HFF-Myc (cell line): ENCODE data around the gene RASD1.

ENCODE experiments used
- DNase-seq: peaks from one replicate; pipeline ENCODE4 v3.0.0-alpha.2; 2011; ENCODE audit warnings: low read depth; ENCODE audit errors: extremely low read depth
- H3K4me3 ChIP-seq: replicated peaks from 2 replicates; pipeline ENCODE4 v1.5.1; 2011; ENCODE audit warnings: low read depth, mild to moderate bottlenecking, control low read depth, low read length
- TF ChIP-seq, protein P1 (sequence below): IDR thresholded peaks from 2 replicates; pipeline ENCODE4 v1.5.1; 2012; ENCODE audit warnings: mild to moderate bottlenecking, low read depth, low read length, control low read depth; ENCODE audit errors: missing control alignments

The RASD1 gene

DNA sequence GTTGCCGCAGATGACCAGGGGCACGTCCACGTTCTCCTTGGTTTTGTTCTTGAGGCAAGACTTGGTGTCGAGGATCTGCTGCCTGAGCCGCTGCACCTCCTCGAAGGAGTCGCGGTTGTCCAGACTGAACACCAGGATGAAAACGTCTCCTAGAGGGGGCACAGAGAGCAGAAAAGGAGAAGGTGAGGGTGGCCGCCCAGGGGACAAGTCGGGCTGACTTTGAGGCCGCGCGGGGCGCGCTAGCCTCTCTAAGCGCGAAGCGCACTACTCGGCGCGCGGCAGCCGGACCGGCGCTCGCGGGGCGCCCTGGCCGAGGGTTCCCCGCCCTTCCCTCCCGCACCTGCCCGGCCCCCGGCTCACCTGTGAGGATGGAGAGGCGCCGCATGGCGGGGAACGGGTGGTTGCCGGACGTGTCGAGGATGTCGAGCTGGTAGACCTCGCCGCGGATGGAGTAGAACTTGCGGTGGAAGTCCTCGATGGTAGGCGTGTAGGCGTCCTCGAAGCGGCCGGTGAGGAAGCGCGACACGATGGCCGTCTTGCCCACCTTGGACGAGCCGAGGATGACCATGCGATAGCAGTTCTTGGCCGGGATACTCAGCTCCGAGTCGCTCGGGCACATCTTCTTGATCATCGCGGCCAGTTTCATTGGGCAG lies 533 bp downstream of the RASD1 start:
- TF ChIP-seq, protein P1, sequence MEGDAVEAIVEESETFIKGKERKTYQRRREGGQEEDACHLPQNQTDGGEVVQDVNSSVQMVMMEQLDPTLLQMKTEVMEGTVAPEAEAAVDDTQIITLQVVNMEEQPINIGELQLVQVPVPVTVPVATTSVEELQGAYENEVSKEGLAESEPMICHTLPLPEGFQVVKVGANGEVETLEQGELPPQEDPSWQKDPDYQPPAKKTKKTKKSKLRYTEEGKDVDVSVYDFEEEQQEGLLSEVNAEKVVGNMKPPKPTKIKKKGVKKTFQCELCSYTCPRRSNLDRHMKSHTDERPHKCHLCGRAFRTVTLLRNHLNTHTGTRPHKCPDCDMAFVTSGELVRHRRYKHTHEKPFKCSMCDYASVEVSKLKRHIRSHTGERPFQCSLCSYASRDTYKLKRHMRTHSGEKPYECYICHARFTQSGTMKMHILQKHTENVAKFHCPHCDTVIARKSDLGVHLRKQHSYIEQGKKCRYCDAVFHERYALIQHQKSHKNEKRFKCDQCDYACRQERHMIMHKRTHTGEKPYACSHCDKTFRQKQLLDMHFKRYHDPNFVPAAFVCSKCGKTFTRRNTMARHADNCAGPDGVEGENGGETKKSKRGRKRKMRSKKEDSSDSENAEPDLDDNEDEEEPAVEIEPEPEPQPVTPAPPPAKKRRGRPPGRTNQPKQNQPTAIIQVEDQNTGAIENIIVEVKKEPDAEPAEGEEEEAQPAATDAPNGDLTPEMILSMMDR = no peak
- DNase-seq = no peak
- peak overlapping the region; percentile 49 for H3K4me3 ChIP-seq

DNA sequence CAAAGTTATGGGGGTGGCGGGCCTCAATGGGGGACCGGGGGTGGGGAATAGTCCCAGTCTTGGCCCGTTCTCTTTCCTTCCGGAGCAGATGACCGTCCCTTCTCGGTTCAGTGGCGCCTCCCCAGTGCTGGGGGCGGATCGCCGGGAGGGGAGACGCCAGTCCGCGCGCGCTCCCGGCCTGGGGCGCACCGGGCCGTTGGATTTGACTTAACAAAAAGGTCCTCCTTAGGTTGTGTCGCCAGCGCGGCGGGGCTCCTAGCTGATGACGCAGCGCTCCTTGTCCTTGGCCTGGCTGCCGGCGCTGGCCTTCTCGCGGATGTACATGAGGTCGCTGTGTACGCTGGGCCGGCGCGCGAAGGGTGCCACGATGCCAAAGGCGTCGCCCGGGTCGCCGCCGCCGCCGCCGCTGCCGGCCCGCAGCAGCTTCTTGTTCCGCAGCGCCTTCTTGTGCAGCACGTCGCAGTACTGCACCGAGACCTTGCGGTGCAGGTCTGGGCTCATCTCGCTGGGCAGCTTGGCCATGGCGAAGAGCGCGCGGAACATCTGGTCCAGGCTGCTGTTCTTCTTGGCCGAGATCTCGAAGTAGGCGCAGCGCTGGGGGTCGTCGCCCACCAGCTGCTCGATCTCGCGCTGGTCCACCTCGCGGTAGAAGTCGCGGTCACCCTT lies 1.2 kb downstream of the RASD1 start:
- TF ChIP-seq, protein P1 = no peak
- H3K4me3 ChIP-seq = peak overlapping the region; percentile 49
- DNase-seq = no peak

DNA sequence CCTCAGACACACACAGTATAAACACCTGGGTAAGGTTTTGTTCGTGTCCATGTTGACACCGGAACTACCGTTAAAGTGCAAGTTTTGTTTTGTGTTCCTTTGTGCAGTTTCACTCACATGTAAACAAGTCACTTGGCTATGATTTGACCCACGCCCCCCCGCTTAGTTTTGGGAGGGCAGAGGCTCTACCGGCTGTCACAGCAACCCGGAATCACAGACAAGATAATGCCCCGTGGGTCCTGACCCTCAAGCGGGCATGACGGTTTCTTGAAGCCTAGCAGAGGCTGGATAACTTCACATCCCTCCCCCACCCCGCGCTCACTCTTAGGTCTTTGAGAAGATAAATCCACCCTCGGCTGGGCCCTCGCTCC lies 1.7 kb downstream of the RASD1 start:
- TF ChIP-seq, protein P1 = no peak

DNA sequence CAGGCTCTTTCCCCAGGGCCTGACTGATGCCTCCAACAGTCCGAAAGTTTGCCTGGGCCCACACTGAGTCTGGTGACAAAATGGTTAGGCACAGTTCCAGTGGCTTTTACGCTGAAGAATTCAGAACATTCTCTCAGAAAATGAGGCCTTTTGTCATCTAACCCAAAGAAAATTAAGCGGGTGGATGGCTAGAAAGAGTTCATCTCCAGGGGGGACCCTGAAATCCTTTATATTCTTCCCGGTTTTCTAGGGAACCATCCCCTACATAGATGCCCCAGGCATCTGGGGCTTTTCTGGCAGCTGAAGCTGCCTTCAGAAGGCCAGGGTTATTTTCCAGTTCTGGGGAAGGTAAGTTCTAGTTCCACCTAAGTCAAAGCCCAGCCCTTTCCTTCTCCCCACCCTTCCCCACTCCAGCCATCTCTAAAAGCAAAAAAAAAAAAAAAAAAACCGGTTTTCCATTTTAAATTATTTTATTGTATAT lies 2.2 kb downstream of the RASD1 start:
- DNase-seq = no peak
- H3K4me3 ChIP-seq = no peak overlapping the region; the same call in 1 of the 2 replicates
- TF ChIP-seq, protein P1 = no peak

More for the DNA sequence above, 1.7 kb downstream of the RASD1 start:
- peak overlapping the region; percentile 49 for H3K4me3 ChIP-seq
- DNase-seq = no peak

DNA sequence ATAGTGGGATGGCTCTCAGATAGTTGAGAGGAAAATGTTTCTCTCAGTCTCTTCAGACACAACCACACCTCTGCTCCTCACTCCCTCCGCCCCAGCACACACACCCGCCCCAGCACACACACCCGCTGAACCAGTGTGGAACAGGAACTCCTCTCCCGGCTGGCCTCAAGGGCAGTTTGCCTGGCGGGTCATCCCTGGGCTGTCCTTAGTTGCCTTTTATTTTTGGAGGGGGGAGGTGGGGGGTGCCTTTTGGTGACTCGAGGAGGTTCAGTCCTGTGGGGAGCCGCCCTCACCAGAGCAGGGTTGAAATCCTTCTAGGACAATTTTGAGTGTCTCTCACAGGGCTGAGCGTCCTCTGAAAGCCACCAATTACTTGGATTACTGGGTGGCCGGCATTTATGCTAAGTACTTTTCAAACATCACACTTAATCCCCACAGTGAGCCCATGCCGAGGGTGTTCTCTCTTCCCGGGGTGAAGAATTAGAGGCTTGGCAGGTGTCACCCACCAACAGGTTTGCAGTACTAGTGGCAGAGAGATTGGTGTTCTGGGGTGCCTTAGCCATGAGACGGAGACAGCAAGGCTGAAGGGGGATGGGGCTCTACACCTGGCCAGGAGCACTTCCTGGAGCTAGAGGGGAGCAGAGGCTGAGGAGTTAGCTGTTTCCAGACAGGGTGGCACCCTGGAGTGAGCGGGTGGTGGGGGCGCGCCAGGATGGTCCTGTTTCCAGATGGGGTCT lies 2.8 kb downstream of the RASD1 start:
- no peak for DNase-seq
- H3K4me3 ChIP-seq = no peak overlapping the region
- TF ChIP-seq, protein P1 = no peak

DNA sequence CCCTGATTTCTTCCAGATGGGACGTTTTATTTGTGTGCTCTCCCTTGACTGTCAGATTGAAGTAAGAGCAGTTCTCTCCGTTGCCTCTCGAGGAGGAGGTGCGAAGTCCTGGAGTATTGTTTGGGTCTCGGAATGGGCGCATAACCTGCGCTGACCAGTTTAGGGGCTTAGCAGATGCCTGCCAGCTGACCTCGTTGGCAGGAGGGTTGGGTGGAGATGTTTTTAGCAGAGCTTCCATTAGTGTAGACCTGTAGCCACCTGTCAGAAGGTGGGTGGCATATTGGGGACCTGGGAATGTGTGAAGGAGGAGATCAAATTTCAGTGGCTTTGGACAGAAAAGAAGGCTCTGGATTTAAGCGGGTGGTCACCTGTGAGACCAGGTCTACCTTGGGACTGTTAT lies 3.6 kb downstream of the RASD1 start:
- no peak overlapping the region for H3K4me3 ChIP-seq
- TF ChIP-seq, protein P1 = no peak
- no peak for DNase-seq
